Measurements from ENCODE around the gene THAP3.
"Not testable (repeated sequence)": the region's sequence is repeated elsewhere in the genome, so short reads cannot be mapped to it uniquely, and the experiment has no call there.

The THAP3 gene

GRCh38 chr1:6658359-6659060 is 33.8 kb downstream of the THAP3 start:
- no peak for DNase-seq (ENCODE audit: low read depth, low spot score)
- in situ Hi-C loops (cut with HindIII; ENCODE audit: low sequenced_read_pairs): no loop called here
- no peak overlapping the region for H3K4me3 ChIP-seq (ENCODE audit: low read depth, low read length)
- TF ChIP-seq, protein P1, sequence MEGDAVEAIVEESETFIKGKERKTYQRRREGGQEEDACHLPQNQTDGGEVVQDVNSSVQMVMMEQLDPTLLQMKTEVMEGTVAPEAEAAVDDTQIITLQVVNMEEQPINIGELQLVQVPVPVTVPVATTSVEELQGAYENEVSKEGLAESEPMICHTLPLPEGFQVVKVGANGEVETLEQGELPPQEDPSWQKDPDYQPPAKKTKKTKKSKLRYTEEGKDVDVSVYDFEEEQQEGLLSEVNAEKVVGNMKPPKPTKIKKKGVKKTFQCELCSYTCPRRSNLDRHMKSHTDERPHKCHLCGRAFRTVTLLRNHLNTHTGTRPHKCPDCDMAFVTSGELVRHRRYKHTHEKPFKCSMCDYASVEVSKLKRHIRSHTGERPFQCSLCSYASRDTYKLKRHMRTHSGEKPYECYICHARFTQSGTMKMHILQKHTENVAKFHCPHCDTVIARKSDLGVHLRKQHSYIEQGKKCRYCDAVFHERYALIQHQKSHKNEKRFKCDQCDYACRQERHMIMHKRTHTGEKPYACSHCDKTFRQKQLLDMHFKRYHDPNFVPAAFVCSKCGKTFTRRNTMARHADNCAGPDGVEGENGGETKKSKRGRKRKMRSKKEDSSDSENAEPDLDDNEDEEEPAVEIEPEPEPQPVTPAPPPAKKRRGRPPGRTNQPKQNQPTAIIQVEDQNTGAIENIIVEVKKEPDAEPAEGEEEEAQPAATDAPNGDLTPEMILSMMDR (IDR thresholded peaks at IDR 0.05; ENCODE audit: low read depth, low read length): no peak

DNA sequence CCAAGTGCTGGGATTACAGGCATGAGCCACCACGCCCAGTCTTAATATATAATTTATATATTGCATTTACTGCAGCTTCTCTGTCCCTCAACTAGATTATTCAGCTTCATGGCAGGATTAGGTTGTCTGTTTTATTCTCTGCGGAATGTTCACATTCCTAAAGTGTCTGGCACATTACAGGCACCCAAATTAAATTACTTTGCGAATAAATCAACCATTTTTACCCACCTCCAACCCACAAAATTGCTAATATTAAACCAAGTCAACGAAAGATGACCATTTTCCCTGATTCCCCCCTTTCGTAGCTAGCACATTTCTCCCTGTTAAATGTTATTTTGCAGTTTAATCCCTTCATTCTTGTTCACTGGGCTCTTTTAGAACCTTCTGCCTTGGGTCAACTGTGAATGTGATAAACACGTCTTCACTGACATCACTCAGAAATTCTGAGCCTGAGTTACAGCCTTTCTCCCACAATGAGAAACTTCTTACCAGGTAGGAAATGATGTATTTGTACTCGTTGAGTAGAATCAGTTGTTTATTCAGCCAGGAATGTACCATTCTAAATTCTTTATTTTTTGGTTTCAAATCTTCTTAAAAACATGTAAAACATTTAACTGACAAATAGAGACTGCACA is 35.9 kb downstream of the THAP3 start:
- TF ChIP-seq, protein P1 (IDR thresholded peaks at IDR 0.05; ENCODE audit: low read depth, low read length): no peak
- H3K4me3 ChIP-seq (ENCODE audit: low read depth, low read length): no peak overlapping the region
- in situ Hi-C loops (cut with HindIII; ENCODE audit: low sequenced_read_pairs): no loop called here
- DNase-seq (ENCODE audit: low read depth, low spot score): no peak

GRCh38 chr1:6662468-6662867 is 37.8 kb downstream of the THAP3 start:
- H3K4me3 ChIP-seq (ENCODE audit: low read depth, low read length); in situ Hi-C loops (cut with HindIII; ENCODE audit: low sequenced_read_pairs); DNase-seq (ENCODE audit: low read depth, low spot score): not testable (repeated sequence)

- TF ChIP-seq, protein P1 (IDR thresholded peaks at IDR 0.05; ENCODE audit: low read depth, low read length): no peak
- no peak for DNase-seq (ENCODE audit: low read depth, low spot score)
- H3K4me3 ChIP-seq (ENCODE audit: low read depth, low read length): no peak overlapping the region
- in situ Hi-C loops (cut with HindIII; ENCODE audit: low sequenced_read_pairs): no loop called here
These were observed 42.0 kb downstream of the THAP3 start for GRCh38 chr1:6666696-6667095.

GRCh38 chr1:6667139-6667538 is 42.5 kb downstream of the THAP3 start:
- H3K4me3 ChIP-seq (ENCODE audit: low read depth, low read length): no peak overlapping the region
- in situ Hi-C loops (cut with HindIII; ENCODE audit: low sequenced_read_pairs): no loop called here
- TF ChIP-seq, protein P1 (IDR thresholded peaks at IDR 0.05; ENCODE audit: low read depth, low read length): no peak
- no peak for DNase-seq (ENCODE audit: low read depth, low spot score)

GRCh38 chr1:6668503-6668902 is 43.8 kb downstream of the THAP3 start:
- in situ Hi-C loops (cut with HindIII; ENCODE audit: low sequenced_read_pairs): no loop called here

DNA sequence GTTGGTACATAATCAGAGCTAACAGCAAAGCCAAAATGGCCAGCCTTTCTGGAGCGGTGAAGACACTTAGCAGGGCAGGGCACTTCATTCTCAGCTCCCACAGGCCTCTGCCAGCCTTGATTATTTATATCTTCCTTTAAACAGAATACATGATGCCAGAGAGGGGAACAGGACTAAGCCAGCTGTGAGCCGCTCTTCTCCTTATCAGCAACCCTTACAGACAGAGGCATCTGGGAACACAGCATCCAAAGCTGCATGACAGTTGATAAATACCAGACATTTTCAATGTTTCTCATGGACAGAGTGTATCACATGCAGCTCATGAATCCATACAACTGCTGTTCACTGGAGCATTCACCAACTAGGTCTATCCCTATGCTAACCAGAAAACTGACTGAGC is 47.9 kb downstream of the THAP3 start:
- in situ Hi-C loops (cut with HindIII; ENCODE audit: low sequenced_read_pairs): no loop called here

More at GRCh38 chr1:6668503-6668902, 43.8 kb downstream of the THAP3 start:
- TF ChIP-seq, protein P1 (IDR thresholded peaks at IDR 0.05; ENCODE audit: low read depth, low read length): no peak
- DNase-seq (ENCODE audit: low read depth, low spot score): no peak
- H3K4me3 ChIP-seq (ENCODE audit: low read depth, low read length): no peak overlapping the region

More for the DNA sequence above, 47.9 kb downstream of the THAP3 start:
- H3K4me3 ChIP-seq (ENCODE audit: low read depth, low read length): no peak overlapping the region
- DNase-seq (ENCODE audit: low read depth, low spot score): no peak
- TF ChIP-seq, protein P1 (IDR thresholded peaks at IDR 0.05; ENCODE audit: low read depth, low read length): no peak
